Stimulated activated CD4-positive, alpha-beta T cell treated with anti-CD3 and anti-CD28 coated beads, Interleukin-2, amount 100 ng/mL, for 48 hours (primary cell): ENCODE results near the gene CD3G.
A peak's percentile ranks its signal among the peaks of the same experiment; 100 is the strongest.
"Not testable (repeated sequence)": the region's sequence is repeated elsewhere in the genome, so short reads cannot be mapped to it uniquely, and the experiment has no call there.

Source experiments
- DNase-seq, 2 donors: peaks; one replicate each; pipeline ENCODE4 v3.0.0-alpha.2; 2020

CD3G gene

DNA sequence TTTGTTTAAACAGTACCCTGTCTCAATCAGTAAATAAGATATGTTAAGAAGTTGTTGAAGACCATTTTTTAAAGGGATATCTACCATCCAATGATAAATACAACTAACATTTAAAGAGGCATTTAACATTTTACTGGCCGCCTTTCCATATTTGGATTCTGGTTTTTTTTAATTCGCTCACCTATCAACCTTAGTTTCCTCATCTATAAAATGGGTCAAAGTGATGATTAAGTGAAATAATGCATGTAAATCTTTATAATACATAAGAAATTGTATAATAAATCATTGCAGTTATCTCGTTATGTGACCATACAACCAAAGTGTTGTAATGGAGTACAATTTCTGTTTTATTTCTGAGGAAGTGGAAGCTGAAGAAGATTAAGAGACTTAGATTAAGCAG is 39.5 kb downstream of the CD3G start:
- DNase-seq, result no peak

DNA sequence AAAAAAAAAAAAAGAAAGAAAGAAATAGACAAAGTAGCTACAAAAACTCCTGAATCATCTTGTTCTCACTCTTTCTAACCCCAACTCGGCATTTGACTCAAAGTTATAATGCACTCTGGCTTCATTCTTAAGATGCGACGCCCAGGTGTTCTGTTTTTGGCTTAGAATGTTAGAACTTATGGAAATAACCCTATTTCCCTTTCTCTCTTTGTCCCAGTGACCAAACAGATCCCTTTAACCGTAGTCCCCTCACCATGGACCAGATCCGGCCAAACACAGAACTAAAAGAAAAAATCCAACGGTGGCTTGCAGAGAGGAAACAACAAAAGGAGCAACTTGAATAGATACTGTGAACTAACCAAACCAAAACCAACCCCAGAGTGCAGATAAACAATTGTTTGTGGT is 52.0 kb downstream of the CD3G start:
- no peak for DNase-seq

DNA sequence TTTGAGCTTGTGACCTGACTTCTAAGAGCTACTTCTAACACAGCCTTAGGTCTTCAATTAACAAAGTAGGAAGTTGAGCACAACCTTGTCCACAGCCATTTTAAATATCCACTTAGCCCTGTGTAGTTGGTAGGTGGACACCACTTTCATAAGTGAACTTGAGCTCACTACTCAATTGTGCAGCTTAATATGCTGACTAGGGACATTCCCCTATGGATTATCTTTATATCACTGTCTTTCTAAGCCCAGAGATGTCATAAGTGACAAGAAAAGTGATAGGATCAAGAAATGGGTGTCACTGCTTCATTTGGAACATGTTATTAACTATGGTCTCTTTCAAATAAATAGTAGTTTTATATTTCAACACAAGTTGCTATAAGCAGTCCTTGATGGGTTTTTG is 53.3 kb downstream of the CD3G start:
- no peak for DNase-seq

DNA sequence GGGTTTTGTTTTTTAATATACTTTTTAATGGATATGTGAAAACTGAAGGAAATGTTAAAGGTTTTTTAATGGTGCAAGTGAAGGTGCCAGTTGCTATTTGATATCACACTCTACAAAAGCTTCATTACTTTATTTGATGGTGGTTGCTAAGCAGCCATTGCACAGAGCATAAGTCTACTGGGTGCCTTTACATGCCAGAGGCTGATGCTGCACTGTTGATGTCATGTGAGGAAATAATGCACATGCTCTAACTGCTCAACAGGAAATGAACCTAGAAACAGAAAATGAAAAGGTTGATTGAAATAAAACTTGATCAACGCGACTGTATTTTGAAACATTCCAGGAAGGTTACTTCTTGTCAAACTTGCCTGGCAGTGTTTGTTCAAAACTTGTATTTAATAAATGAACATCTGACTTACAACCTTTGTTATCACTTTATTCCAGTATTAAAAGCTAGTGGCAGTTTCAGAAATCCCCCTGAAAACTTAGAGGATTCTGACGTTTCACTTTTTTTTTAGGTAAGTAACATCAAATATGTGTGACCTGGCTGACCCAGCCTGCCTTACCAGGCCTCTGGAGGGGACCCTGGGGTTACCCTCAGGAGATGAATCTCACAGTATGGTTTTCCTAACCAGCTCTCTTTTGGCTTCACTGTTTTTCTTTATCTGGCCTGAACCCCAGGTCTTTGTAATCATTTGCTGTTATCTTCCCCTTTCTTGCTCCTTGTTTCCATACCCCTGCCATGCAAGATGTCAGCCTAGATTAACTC is 54.8 kb downstream of the CD3G start:
- peak in 1 of 2 donors; percentile 21 for DNase-seq

DNA sequence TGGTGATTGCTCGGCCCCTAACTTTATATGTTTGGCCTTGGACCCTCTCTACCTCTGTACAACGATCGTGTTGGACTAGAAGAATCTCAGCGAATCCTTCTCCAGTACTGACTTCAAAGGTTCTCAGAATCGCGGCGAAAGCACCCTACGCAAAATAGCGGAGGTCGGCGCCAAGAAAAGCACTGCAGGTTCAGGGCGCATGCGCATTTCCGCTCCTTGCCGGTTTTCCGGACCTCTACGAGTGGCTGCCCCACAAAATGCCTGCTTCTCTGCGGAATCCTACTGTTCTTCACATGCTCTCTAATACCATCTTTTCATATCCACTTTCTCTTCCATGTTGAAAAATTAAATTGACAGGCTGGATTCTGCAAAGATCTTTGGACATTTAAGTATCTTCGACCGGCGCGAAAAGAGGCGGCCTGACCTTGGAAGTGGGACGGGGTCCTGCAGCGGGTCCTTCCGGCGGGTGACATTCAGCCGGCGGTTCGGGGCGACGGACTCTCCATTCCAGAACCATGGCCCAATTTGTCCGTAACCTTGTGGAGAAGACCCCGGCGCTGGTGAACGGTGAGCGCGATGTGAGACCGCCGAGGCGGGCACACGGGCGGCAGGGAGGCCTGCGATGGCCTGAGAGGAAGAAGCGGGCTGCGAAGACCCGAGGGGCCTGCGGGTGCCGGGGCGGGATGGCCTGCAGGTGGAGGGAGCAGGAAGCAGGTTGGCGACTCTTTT is 57.2 kb downstream of the CD3G start, which contains the start of gene ATP5MG:
ATP5MG (plus strand) TSS at position 456 of the 729 bp plus-strand sequence; CDS start at position 516, 60 bp downstream.
- DNase-seq, result peak; percentile 89 to 92

DNA sequence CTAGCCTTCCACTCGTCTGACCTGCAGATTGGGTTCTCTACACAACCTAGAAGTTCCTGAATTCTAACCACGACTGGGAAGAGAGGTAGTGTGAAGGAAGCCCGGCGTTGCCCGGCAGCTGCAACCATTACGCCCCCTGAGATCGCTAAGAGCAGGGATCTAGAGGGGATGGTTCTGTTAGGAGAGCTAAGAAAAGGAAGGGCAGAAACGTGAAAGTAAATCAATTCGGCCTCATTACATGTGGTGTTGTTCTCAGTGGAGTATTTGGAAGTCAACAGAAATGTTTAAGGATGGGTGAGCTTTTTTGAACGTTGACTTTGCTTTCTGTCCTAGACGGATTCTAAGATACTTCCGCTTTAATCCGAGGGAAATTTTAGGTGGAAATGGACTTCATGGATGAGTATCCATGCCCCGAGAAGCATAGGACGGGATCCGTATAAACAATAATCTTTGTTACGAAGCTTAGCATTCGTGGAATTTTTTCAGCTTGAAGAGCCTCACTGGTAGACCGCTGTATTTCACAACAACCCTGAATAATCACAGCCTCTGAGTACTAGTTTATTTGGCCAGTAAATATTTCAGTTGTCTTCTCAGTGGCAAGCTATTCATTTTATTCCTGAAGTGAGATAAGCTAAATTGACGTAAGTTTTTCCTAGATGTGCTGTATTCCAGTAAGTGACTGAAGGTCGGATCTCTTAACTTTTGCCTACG is 57.9 kb downstream of the CD3G start:
- no peak for DNase-seq

DNA sequence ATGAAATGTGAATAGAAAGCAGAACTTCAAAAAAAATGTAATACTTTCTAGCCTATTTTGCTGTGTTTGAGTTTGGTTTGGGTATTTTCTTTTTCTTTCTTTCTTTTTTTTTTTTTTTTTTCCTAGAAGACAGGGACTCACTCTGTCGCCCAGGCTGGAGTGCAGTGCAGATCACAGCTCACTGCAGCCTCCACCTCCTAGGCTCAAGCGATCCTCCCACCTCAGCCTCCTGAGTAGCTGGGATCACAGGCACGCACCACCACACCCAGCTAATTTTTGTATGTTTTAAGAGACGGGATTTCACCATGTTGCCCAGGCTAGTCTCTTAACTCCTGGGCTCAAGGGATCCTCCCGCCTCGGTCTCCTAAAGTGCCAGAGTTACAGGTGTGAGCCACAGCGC is 58.5 kb downstream of the CD3G start:
- DNase-seq, result not testable (repeated sequence)
